Measurements from ENCODE around the gene AATK.
A peak's percentile ranks its signal among the peaks of the same experiment; 100 is the strongest.

Gene AATK

DNA sequence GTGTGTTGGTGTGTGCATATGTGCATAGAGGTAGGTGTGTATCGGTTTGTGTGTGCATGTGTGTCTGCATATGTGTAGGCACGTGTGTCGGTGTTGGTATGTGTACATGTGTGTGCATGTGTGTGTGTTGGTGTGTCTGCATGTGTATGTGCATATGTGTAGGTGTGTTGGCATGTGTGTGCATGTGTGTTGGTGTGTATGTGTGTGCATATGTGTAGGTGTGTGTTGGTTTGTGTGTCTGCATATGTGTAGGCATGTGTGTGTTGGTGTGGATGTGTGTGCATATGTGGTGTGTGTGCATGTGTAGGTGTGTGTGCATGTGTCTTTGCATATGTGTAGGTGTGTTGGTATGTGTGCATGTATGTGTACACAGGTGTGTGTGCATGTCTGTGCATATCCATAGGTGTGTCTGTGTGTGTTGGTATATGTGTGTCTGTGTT lies 3.9 kb upstream of the AATK start:
- no peak for DNase-seq
- ATAC-seq (replicated peaks) = no peak
- H3K36me3 Mint-ChIP-seq (ENCODE audit: insufficient read depth) = no peaks in the 10 kb centered on the region
- no peak overlapping the region for H3K4me3 Mint-ChIP-seq
- peaks cover 0 to 7% of the 10 kb centered on the region in 2 donors for H3K27me3 Mint-ChIP-seq
- no peaks in the 10 kb centered on the region for H3K9me3 Mint-ChIP-seq
- H3K4me1 Mint-ChIP-seq (ENCODE audit: low read depth in 2 of 2) = no peaks in the 10 kb centered on the region
- H3K27ac Mint-ChIP-seq = no peak overlapping the region

DNA sequence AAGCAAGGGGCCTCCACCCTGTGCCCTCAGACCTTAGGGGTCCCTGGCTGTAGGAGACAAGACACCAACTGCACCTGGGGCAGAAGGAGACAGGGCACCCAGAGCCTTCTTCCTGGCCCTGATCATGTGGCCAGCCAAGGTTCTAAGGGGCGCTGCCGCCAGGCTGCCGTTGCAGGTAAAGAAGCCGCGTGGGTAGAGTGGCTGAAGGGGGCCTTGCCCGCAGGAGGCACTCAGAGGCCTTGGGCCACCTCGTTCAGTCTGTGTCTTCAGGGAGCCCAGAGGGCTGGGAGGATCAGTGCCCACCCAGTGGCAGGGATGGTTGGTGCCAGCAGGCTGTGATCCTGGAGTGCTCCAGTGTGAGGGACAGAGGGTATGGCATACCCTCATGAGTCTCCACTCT lies 1.6 kb upstream of the AATK start:
- Mint-ChIP-seq H3K27me3 (peaks cover 16 to 29% of the 10 kb centered on the region in 2 donors), H3K4me3 (peak overlapping the region in 1 of 2 donors; percentile 50), H3K27ac (no peak overlapping the region), H3K9me3 (no peaks in the 10 kb centered on the region), H3K36me3 (ENCODE audit: insufficient read depth) (no peaks in the 10 kb centered on the region), H3K4me1 (ENCODE audit: low read depth in 2 of 2) (no peaks in the 10 kb centered on the region)
- ATAC-seq (replicated peaks) = no peak
- DNase-seq = no peak

DNA sequence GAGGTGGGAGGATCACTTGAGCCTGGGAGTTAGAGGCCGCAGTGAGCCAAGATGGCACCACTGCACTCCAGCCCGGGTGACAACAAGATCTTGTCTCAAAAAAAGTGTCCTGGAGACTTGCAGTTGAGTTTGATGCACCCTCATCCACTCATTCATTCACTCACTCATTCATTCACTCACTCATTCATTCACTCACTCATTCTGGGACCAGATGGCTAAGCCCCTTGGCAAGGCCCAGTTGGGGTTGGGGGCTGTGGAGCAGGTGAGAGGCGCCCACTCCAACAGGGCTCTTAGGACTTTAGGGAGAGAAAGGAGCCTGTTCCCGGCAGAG lies 1.1 kb upstream of the AATK start:
- H3K4me1 Mint-ChIP-seq (ENCODE audit: low read depth in 2 of 2) = no peaks in the 10 kb centered on the region
- H3K36me3 Mint-ChIP-seq (ENCODE audit: insufficient read depth) = no peaks in the 10 kb centered on the region
- no peaks in the 10 kb centered on the region for H3K9me3 Mint-ChIP-seq
- no peak overlapping the region for H3K27ac Mint-ChIP-seq
- H3K4me3 Mint-ChIP-seq = peak overlapping the region in 1 of 2 donors; percentile 64
- DNase-seq = no peak
- peaks cover 16 to 33% of the 10 kb centered on the region in 2 donors for H3K27me3 Mint-ChIP-seq
- no peak for ATAC-seq (replicated peaks)

DNA sequence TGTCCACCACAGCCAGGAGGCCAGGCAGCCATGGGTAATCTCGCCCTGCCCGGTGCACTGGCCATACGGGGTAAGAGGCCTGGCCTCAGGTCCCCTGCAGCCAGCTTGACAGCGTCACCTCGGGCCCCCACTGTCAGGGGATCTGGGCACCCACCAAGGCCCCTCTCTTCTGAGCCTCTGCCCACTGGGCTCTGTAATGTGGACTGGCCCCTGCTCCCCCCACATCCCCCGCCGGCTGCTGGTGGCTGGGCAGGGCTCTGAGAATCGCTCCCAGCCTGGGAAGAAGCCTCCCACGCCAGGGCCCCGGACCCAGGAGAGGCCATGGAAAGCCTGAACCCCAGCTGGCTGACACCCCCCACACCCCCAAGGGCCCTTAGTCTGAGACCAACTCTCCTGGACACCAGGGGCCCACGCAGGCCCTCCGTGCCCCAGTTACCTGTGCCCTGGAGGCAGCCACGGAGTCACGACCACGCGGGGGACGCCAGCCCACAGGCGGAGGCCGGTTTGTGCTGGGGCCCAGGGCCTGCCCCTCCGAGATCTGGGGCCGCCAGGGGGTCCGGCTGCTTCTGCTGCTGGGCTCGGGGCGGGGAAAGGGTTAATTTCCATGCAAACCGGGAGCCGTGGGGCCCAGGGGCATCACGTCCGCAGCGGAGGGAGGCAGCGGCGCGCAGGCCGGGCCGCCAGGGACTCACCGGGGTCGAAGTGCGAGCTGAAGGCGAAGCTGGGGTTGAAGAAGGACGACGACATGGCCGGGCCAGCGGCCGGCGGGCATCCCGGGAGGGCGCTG lies 582 bp downstream of the AATK start, which contains the start of gene PVALEF:
TSS of gene PVALEF (plus strand) at position 262 of the 787 bp plus-strand sequence. CDS start 15,720 bp downstream, outside the sequence.
- H3K27me3 Mint-ChIP-seq = peaks cover 27 to 46% of the 10 kb centered on the region in 2 donors
- H3K9me3 Mint-ChIP-seq = no peaks in the 10 kb centered on the region
- no peaks in the 10 kb centered on the region for H3K4me1 Mint-ChIP-seq (ENCODE audit: low read depth in 2 of 2)
- ATAC-seq (replicated peaks) = peak; percentile 21
- peak within 1 kb of the TSS in 1 of 2 donors; percentile 66 for H3K27ac Mint-ChIP-seq
- peak within 1 kb of the TSS; percentile 58 to 64 for H3K4me3 Mint-ChIP-seq
- DNase-seq = no peak
- no peaks in the 10 kb centered on the region for H3K36me3 Mint-ChIP-seq (ENCODE audit: insufficient read depth)

DNA sequence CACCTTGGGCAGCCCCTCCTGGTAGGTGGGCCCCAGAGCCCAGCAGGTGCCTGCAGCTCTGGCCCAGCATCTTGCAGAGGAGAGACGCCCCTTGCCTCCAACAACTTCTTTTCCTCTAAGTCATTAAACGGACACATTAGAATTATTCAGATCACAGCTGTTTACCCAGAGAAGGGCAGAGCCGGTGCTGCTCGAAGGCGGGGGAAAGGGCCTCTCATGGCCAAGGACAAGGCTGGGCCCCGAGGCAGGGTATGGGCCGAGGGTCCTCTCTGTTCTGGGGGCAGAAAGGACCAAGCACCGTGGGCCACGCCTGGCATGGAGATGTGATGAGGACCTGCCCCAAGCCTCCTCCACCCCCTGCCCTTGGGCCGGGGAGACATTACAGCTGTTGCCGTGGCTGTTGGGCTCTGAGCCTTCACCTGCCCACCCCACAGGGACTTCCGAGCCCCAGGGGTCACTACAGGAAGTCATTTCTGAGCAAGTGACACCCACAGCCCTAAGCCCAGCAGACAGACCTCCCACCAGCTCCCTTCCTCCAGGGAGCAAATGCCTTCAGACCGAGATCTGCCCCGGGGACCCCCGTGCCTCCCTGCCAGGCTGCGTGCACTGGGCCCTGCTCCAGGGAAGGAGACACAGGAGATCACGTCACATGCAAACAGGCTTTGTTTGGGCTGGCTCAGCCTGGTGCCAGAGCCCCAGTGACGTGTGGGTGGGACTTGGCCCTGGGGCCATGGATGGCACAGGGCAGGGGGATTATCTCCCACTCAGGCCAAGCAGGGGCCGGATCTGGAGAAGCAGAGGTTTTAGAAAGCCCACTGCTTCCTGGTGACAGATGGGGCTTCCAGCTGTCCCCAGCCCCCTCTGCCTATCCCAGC lies 1.4 kb downstream of the AATK start:
- H3K27me3 Mint-ChIP-seq = peaks cover 27 to 48% of the 10 kb centered on the region in 2 donors
- peak overlapping the region in 1 of 2 donors; percentile 66 for H3K27ac Mint-ChIP-seq
- no peaks in the 10 kb centered on the region for H3K4me1 Mint-ChIP-seq (ENCODE audit: low read depth in 2 of 2)
- no peaks in the 10 kb centered on the region for H3K36me3 Mint-ChIP-seq (ENCODE audit: insufficient read depth)
- no peaks in the 10 kb centered on the region for H3K9me3 Mint-ChIP-seq
- peak overlapping the region in 1 of 2 donors; percentile 56 for H3K4me3 Mint-ChIP-seq
- DNase-seq = no peak
- ATAC-seq (replicated peaks) = no peak

DNA sequence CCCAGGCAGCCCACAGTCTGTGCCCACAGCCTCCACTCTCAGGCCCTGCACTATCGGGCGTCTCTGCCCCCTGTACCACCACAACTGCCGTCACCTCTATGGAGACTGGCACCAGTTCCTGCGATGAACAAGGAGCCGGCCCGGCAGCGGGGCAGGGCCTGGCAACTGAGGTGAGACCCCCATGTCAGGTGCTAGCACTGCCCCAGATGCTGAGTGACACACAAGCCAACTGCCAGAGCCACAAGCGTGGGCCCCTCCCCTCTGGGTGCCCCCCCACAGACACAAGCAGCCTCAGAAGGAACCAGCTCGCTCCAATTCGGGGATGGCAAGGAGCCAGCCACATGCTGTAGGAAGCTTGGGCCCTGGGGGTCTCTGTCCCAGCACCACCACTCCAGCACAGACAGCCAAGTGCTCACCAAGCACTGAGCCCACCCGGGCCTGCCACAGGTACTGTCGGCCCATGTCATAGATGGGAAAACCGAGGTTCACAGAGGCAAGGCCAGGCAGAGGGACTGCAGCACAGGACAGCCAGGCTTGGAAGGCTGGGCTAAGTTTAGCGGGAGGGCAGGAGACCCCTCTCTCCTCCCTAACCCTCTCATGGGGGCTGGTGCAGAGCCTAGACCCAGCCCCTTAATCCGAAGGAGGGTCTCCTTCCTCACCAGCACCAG lies 2.2 kb downstream of the AATK start:
- Mint-ChIP-seq H3K27ac (peak overlapping the region in 1 of 2 donors; percentile 66), H3K4me3 (peak overlapping the region in 1 of 2 donors; percentile 56), H3K4me1 (ENCODE audit: low read depth in 2 of 2) (no peaks in the 10 kb centered on the region), H3K9me3 (no peaks in the 10 kb centered on the region), H3K36me3 (ENCODE audit: insufficient read depth) (no peaks in the 10 kb centered on the region), H3K27me3 (peaks cover 33 to 54% of the 10 kb centered on the region in 2 donors)
- no peak for ATAC-seq (replicated peaks)
- DNase-seq = no peak

DNA sequence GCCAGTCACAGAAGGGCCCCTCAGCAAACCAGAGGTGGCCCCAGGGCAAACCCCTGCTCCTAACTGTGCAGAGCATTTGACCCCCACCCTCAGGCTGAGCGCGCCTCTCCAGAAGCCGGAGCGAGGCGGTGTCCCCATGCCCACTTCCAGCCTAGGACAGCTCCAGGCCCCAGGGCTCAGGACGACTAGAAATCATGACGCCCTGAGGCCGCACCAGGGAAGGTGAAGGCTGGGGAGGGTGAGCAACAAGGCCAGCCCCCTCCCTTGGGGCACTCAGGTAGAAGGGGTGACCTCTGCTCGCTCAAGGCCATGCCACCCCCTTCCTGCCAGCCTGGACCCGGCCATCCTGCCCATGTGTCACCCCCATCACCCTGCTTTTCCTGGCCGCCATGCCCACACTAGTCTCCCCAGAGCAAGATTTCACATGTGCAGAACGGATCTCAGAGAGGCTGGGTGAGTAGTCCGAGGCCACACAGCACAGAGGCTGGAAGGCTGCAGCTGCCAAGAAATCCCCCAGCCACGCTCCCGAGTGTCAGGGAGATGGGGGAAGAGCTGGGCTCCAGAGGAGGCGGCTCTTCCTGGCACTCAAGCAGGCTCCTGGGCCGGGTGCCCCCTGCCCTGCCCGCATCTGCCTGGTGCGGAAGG lies 2.8 kb downstream of the AATK start:
- no peak for ATAC-seq (replicated peaks)
- no peaks in the 10 kb centered on the region for H3K36me3 Mint-ChIP-seq (ENCODE audit: insufficient read depth)
- H3K27me3 Mint-ChIP-seq = peaks cover 34 to 58% of the 10 kb centered on the region in 2 donors

DNA sequence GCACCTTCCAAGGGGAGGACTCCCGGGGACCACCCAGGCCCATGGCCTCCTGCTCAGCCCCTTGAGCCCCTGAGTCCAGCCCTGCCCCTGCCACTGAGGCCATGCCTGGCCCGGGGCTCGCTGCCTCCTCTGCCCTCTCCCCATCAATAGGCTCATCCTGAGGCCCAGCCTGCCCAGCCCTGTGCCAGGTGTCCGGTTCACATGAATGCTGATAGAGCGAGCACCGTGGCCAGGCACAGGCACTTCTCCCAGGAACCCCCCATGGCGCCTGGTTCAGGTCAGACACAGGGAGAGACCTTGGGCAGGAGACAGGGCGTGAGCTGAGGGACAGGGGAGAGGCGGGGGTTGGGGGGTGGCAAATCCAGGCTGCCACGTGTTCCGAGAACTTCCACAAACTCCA lies 3.5 kb downstream of the AATK start:
- no peaks in the 10 kb centered on the region for H3K9me3 Mint-ChIP-seq
- no peak for ATAC-seq (replicated peaks)
- no peak for DNase-seq
- H3K36me3 Mint-ChIP-seq (ENCODE audit: insufficient read depth) = no peaks in the 10 kb centered on the region
- no peak overlapping the region for H3K4me3 Mint-ChIP-seq
- H3K27ac Mint-ChIP-seq = no peak overlapping the region
- no peaks in the 10 kb centered on the region for H3K4me1 Mint-ChIP-seq (ENCODE audit: low read depth in 2 of 2)
- H3K27me3 Mint-ChIP-seq = peaks cover 34 to 58% of the 10 kb centered on the region in 2 donors

More for the DNA sequence above, 2.8 kb downstream of the AATK start:
- Mint-ChIP-seq H3K4me3 (no peak overlapping the region), H3K9me3 (no peaks in the 10 kb centered on the region), H3K27ac (no peak overlapping the region), H3K4me1 (ENCODE audit: low read depth in 2 of 2) (no peaks in the 10 kb centered on the region)
- DNase-seq = no peak

DNA sequence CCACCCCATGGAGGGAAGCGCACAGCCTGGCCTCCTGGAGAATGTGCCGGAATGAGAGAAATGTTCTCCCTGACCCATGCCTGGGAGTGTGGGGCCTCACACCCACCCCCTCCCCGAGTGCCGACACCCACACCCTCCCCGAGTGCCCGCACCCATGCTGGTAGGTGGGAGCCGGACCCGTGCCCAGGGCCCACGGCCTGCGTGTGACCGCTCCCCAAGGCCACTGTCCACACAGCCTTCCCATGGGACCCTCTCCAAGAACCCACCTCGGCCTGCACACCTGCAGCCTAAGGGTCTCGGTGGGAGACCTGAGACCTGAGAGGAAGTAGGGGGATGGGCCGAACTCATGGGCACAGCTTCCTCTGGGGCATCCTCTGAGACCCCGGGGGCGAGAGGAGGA lies 4.0 kb downstream of the AATK start:
- no peak overlapping the region for H3K27ac Mint-ChIP-seq
- H3K27me3 Mint-ChIP-seq = peaks cover 34 to 53% of the 10 kb centered on the region in 2 donors
- no peak for DNase-seq

DNA sequence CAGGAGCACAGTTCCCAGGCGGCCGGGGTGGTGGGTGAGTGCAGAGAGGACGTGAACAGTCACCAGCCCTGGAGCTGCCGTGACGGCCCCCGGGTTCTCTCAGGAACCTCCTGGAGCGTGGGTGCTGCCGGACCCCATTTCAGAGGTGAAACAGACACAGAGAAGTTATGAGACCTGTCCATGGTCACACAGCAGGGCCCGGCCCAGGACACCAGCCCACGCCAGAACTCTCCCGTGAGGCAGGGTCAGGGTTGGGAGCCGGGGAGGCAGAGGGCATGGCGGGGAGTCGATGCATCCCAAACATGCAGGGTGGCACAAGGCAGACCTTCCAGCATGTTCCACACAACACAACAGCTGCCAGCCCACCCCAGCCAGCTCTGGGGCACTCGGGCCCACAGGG lies 4.5 kb downstream of the AATK start:
- Mint-ChIP-seq H3K36me3 (ENCODE audit: insufficient read depth) (no peaks in the 10 kb centered on the region), H3K4me3 (no peak overlapping the region), H3K27me3 (peaks cover 34 to 50% of the 10 kb centered on the region in 2 donors), H3K9me3 (no peaks in the 10 kb centered on the region), H3K27ac (no peak overlapping the region), H3K4me1 (ENCODE audit: low read depth in 2 of 2) (no peaks in the 10 kb centered on the region)
- DNase-seq = no peak
- no peak for ATAC-seq (replicated peaks)

More for the DNA sequence above, 4.0 kb downstream of the AATK start:
- no peak for ATAC-seq (replicated peaks)
- H3K36me3 Mint-ChIP-seq (ENCODE audit: insufficient read depth) = no peaks in the 10 kb centered on the region
- H3K4me1 Mint-ChIP-seq (ENCODE audit: low read depth in 2 of 2) = no peaks in the 10 kb centered on the region
- H3K9me3 Mint-ChIP-seq = no peaks in the 10 kb centered on the region
- H3K4me3 Mint-ChIP-seq = no peak overlapping the region

DNA sequence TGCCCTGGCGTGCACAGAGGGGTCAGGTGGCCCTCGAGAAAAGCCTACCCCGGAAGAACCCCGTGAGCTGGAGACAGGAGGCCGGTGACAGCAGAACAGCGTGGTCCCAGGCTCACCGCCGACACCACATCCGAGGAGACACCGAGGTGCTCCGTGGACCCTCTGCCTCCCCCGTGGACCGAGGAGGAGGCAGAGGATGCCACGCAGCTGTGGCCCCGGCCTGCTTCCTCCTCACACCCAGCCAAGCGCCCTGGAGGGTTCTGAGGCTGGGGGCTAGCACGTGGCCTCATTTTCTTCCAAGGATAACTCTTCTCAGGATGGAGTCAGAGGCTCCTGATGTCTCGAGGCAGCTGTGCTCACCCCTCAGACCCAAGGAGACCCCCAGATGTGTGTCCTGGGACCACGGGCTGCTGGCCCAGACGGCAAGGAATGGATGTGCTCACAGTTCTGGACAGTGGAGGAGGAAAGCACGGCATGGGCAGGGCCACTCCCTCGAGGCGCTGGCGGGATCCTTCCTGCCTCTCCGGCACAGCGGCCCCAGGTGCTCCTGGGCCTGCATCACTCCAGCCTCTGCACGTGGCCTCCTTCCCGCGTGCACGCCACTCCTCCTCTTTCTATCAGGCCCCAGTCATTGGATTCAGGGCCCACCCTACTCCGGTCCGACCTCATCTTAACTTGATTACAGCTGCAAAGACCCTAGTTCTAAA lies 5.1 kb downstream of the AATK start:
- Mint-ChIP-seq H3K4me3 (peak overlapping the region in 1 of 2 donors; percentile 50), H3K9me3 (no peaks in the 10 kb centered on the region), H3K4me1 (ENCODE audit: low read depth in 2 of 2) (no peaks in the 10 kb centered on the region), H3K27ac (peak overlapping the region in 1 of 2 donors; percentile 38), H3K27me3 (peaks cover 34 to 50% of the 10 kb centered on the region in 2 donors), H3K36me3 (ENCODE audit: insufficient read depth) (no peaks in the 10 kb centered on the region)
- ATAC-seq (replicated peaks) = peak; percentile 31
- no peak for DNase-seq

DNA sequence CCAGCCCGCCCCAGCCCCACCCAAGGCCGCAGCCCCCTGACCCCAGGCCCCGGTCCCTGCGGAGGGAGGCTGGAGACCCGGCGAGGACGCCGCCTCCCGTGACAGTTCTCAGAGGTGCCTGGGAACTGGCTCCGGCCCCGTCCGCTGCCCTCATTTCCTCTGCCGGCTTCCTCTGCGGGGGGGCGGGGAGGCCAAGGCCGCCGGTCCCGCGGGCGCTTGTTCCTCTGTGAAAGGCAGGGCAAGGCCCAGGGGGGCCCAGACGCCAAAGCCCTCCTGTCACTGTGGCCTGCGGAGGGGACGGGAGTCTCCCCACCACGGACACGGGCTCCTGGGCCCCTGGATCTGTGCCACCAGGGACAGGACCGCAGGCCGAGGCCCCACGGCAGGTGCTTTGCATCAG lies 5.7 kb downstream of the AATK start:
- Mint-ChIP-seq H3K27ac (peak overlapping the region in 1 of 2 donors; percentile 38), H3K9me3 (no peaks in the 10 kb centered on the region), H3K4me3 (peak overlapping the region in 1 of 2 donors; percentile 50), H3K4me1 (ENCODE audit: low read depth in 2 of 2) (no peaks in the 10 kb centered on the region), H3K27me3 (peaks cover 34 to 50% of the 10 kb centered on the region in 2 donors), H3K36me3 (ENCODE audit: insufficient read depth) (no peaks in the 10 kb centered on the region)
- DNase-seq = no peak
- ATAC-seq (replicated peaks) = peak; percentile 17
